ENCODE results near the gene VNN1.

The VNN1 gene

GRCh38 chr6:132661906-132662305, 51.9 kb downstream of the VNN1 start:
- ChIA-PET POLR2A (ENCODE audit: low non-redundant PET) (no interaction called here), CTCF (interaction anchor here (0.6 to 0.7 kb wide), 2 partner anchors 131 to 1060 kb away, joined by 3 to 4 read pairs; no protein-coding TSS in a partner anchor)
- TF ChIP-seq CTCF (conservative IDR thresholded peaks at IDR 0.05; ENCODE audit: low read depth): no peak
- no peak for DNase-seq (ENCODE audit: low spot score)
- H3K27ac ChIP-seq: no peak overlapping the region

GRCh38 chr6:132659082-132659481, 54.8 kb downstream of the VNN1 start, which contains the start of gene TAAR1:
TAAR1 (minus strand) TSS chr6:132659182; CDS start chr6:132646003, 13,179 bp downstream.
- POLR2A ChIA-PET (ENCODE audit: low non-redundant PET): no interaction called here
- TF ChIP-seq CTCF (conservative IDR thresholded peaks at IDR 0.05; ENCODE audit: low read depth): no peak
- CTCF ChIA-PET: no interaction called here
- DNase-seq (ENCODE audit: low spot score): no peak
- no peak within 1 kb of the TSS for H3K27ac ChIP-seq

- no peak for DNase-seq (ENCODE audit: low spot score)
- CTCF ChIA-PET: no interaction called here
- no peak overlapping the region for H3K27ac ChIP-seq
- POLR2A ChIA-PET (ENCODE audit: low non-redundant PET): no interaction called here
- TF ChIP-seq CTCF (conservative IDR thresholded peaks at IDR 0.05; ENCODE audit: low read depth): no peak
These were observed 62.8 kb downstream of the VNN1 start for GRCh38 chr6:132651062-132651461.

- CTCF ChIA-PET: no interaction called here
- POLR2A ChIA-PET (ENCODE audit: low non-redundant PET): no interaction called here
- H3K27ac ChIP-seq: no peak overlapping the region
- no peak for TF ChIP-seq CTCF (conservative IDR thresholded peaks at IDR 0.05; ENCODE audit: low read depth)
- no peak for DNase-seq (ENCODE audit: low spot score)
These were observed 63.4 kb downstream of the VNN1 start for GRCh38 chr6:132650429-132650828.

- ChIA-PET POLR2A (ENCODE audit: low non-redundant PET) (no interaction called here), CTCF (no interaction called here)
- H3K27ac ChIP-seq: no peak overlapping the region
- no peak for DNase-seq (ENCODE audit: low spot score)
- TF ChIP-seq CTCF (conservative IDR thresholded peaks at IDR 0.05; ENCODE audit: low read depth): no peak
These were observed 65.0 kb downstream of the VNN1 start for GRCh38 chr6:132648828-132649227.

- POLR2A ChIA-PET (ENCODE audit: low non-redundant PET): no interaction called here
These were observed 65.5 kb downstream of the VNN1 start for GRCh38 chr6:132648356-132648755.

More at GRCh38 chr6:132648356-132648755, 65.5 kb downstream of the VNN1 start:
- no peak for TF ChIP-seq CTCF (conservative IDR thresholded peaks at IDR 0.05; ENCODE audit: low read depth)
- peak; percentile 38 for DNase-seq (ENCODE audit: low spot score)
- CTCF ChIA-PET: no interaction called here
- H3K27ac ChIP-seq: no peak overlapping the region

Measured in RWPE1 (cell line).